Stomach (tissue), 9 donors: ENCODE data around the gene ASPG. TPM values are rescaled to one million over a fixed set of nuclear protein-coding genes. Genes with fewer than 3 reads are reported as not detected.

Experiments used
- DNase-seq, 2 donors: peaks; one replicate each; pipeline versions ENCODE4 v3.0.0 to v3.0.0-alpha.2; 2013 to 2019
- H3K27ac ChIP-seq, 5 donors: fragments of 200-600 bp in 4 of 5; sonication (generic) in 4 of 5; one replicate each; pipeline ENCODE4 v1.5.1; 2013 to 2019; ENCODE audit warnings: mild to moderate bottlenecking in 1 of 5, moderate library complexity in 1 of 5
- H3K27me3 ChIP-seq, 3 donors: fragments of 200-600 bp; sonication (generic); one replicate each; pipeline ENCODE4 v1.5.1; 2017 to 2019; ENCODE audit warnings: mixed run types in 1 of 3
- H3K36me3 ChIP-seq, 4 donors: fragments of 200-600 bp; sonication (generic); 1 replicate in 3 of 4; 2 replicates in 1 of 4; pipeline ENCODE4 v1.5.1; 2016 to 2019
- H3K4me1 ChIP-seq, 4 donors: fragments of 200-600 bp; sonication (generic); one replicate each; pipeline ENCODE4 v1.5.1; 2016 to 2019
- H3K4me3 ChIP-seq, 4 donors: fragments of 200-600 bp; sonication (generic) in 3 of 4; one replicate each; pipeline ENCODE4 v1.5.1; 2016 to 2019; ENCODE audit warnings: mild to moderate bottlenecking in 1 of 4
- H3K9me3 ChIP-seq, 4 donors: fragments of 200-600 bp; sonication (generic); one replicate each; pipeline ENCODE4 v1.5.1; 2016 to 2019
- CTCF ChIP-seq, 7 experiments: fragments of 450-650 bp in 4 of 7; fragments of 200-600 bp in 3 of 7; sonication (generic) in 3 of 7; IDR thresholded peaks; one replicate each; pipeline ENCODE4 v1.5.1; 2016 to 2019; ENCODE audit warnings: antibody characterized with exemption in 7 of 7, control low read depth in 2 of 7, mild to moderate bottlenecking in 1 of 7
- EP300 ChIP-seq: sonication (generic); formaldehyde crosslinking; IDR thresholded peaks from one replicate; pipeline ENCODE4 v1.6.1; 2017; ENCODE audit warnings: antibody characterized with exemption
- POLR2A ChIP-seq, 4 donors: fragments of 450-650 bp; IDR thresholded peaks; one replicate each; pipeline ENCODE4 v1.6.1; 2016; ENCODE audit warnings: antibody characterized with exemption in 4 of 4, control low read depth in 2 of 4, mild to moderate bottlenecking in 1 of 4, moderate library complexity in 1 of 4
- POLR2AphosphoS5 ChIP-seq, 3 donors: sonication (generic); formaldehyde crosslinking; IDR thresholded peaks; one replicate each; pipeline ENCODE4 v1.6.1; 2016; ENCODE audit warnings: antibody characterized with exemption in 3 of 3
- WGBS, 5 donors: extraction: QIAGEN DNeasy Blood & Tissue Kit in 3 of 5; methylation state at CpG; one replicate each; pipeline versions ENCODE4 v1.1.5 to v1.1.7; 2013 to 2018; 5-methylcytosine and 5-hydroxymethylcytosine counted together
- intact Hi-C: fragments of 100-400 bp; cut with DNase I; formaldehyde crosslinking; loops from one replicate; pipeline ENCODE4 v1.15.1; 2023; ENCODE audit warnings: low total_unique reads
- polyA plus RNA-seq, 3 donors: library from polyadenylated mRNA; stranded (reverse); fragments of 200-250 nt; gene quantifications; one replicate each; pipeline ENCODE4 v1.2.3, GENCODE V29; 2013
- total RNA-seq, 5 donors: library from RNA; depleted of rRNA; stranded (reverse); fragments of >200 nt; gene quantifications; one replicate each; pipeline versions ENCODE4 v1.1.0 to v1.2.3, GENCODE V29; 2014 to 2016
- donor health status: healthy with polysubstance abuse.
- donor health status: Bipolar disorder and iron deficiency.
- donor health status: healthy.

Gene ASPG
- total and polyA plus RNA-seq, 8 donors: 0.12 to 10.7 (median 4.4) TPM; not detected in 1

- Histone ChIP-seq H3K27ac (no peak overlapping the region), H3K9me3 (no peaks in the 10 kb centered on the region), H3K4me1 (peaks cover 0 to 14% (median 2%) of the 10 kb centered on the region in 4 donors), H3K36me3 (no peaks in the 10 kb centered on the region), H3K4me3 (no peak overlapping the region), H3K27me3 (peaks cover 0 to 4% (median 0%) of the 10 kb centered on the region in 3 donors)
- TF ChIP-seq POLR2A (IDR thresholded peaks at IDR 0.05): no peak
- TF ChIP-seq EP300: no peak
- no peak for TF ChIP-seq POLR2AphosphoS5 (IDR thresholded peaks at IDR 0.05)
- no peak for TF ChIP-seq CTCF (IDR thresholded peaks at IDR 0.05)
- no peak for DNase-seq
- WGBS, 5 donors: 84 to 94% (median 92%) methylated on average over 29 to 42 of the region's 42 CpGs
- intact Hi-C loops: no loop called here
These were observed 71.8 kb downstream of the ASPG start for GRCh38 chr14:104157016-104157928.

GRCh38 chr14:104158827-104159798 is 73.6 kb downstream of the ASPG start:
- H3K9me3 ChIP-seq: no peaks in the 10 kb centered on the region
- peak; percentile 64 to 81 for DNase-seq
- H3K36me3 ChIP-seq: no peaks in the 10 kb centered on the region
- no peak overlapping the region for H3K27ac ChIP-seq
- H3K27me3 ChIP-seq: peaks cover 0 to 4% (median 0%) of the 10 kb centered on the region in 3 donors
- no peak for TF ChIP-seq EP300
- peak in 1 of 3 donors; percentile 31 for TF ChIP-seq POLR2AphosphoS5 (IDR thresholded peaks at IDR 0.05)
- TF ChIP-seq CTCF (IDR thresholded peaks at IDR 0.05): no peak
- TF ChIP-seq POLR2A (IDR thresholded peaks at IDR 0.05): no peak
- WGBS, 5 donors: 42 to 67% (median 48%) methylated on average over 26 to 51 of the region's 51 CpGs
- H3K4me1 ChIP-seq: peaks cover 0 to 14% (median 2%) of the 10 kb centered on the region in 4 donors
- no peak overlapping the region for H3K4me3 ChIP-seq
- intact Hi-C loops: no loop called here

- intact Hi-C loops: no loop called here
- no peaks in the 10 kb centered on the region for H3K36me3 ChIP-seq
- no peak for DNase-seq
- 85 to 100% (median 90%) methylated on average over 6 to 9 of the region's 9 CpGs for WGBS, 5 donors
- H3K27ac ChIP-seq: no peak overlapping the region
- H3K9me3 ChIP-seq: no peaks in the 10 kb centered on the region
- no peak overlapping the region for H3K4me3 ChIP-seq
- peaks cover 0 to 14% (median 2%) of the 10 kb centered on the region in 4 donors for H3K4me1 ChIP-seq
- peaks cover 0 to 4% (median 0%) of the 10 kb centered on the region in 3 donors for H3K27me3 ChIP-seq
- TF ChIP-seq CTCF (IDR thresholded peaks at IDR 0.05) (no peak), POLR2A (IDR thresholded peaks at IDR 0.05) (no peak), POLR2AphosphoS5 (IDR thresholded peaks at IDR 0.05) (no peak), EP300 (no peak)
These were observed 74.5 kb downstream of the ASPG start for GRCh38 chr14:104159990-104160389.
